TTC549 (cell line): ENCODE results near the gene DUSP6.

Experiments
- FAIRE-seq: peaks from 2 replicates; lab custom pipeline; 2012; peaks lifted over from hg19 to GRCh38; lab: Jason Lieb, UNC

Gene DUSP6

GRCh38 chr12:89373763-89374572 lies 21.7 kb upstream of the DUSP6 start:
- no peak for FAIRE-seq

GRCh38 chr12:89372584-89373370 lies 20.5 kb upstream of the DUSP6 start:
- no peak for FAIRE-seq

- FAIRE-seq = no peak
Observed at GRCh38 chr12:89370850-89371249, 18.5 kb upstream of the DUSP6 start.

- no peak for FAIRE-seq
Observed at GRCh38 chr12:89370421-89370831, 18.1 kb upstream of the DUSP6 start.

- no peak for FAIRE-seq
Observed at GRCh38 chr12:89369166-89369565, 16.9 kb upstream of the DUSP6 start.

- no peak for FAIRE-seq
Observed at GRCh38 chr12:89368391-89368790, 16.1 kb upstream of the DUSP6 start.

DNA sequence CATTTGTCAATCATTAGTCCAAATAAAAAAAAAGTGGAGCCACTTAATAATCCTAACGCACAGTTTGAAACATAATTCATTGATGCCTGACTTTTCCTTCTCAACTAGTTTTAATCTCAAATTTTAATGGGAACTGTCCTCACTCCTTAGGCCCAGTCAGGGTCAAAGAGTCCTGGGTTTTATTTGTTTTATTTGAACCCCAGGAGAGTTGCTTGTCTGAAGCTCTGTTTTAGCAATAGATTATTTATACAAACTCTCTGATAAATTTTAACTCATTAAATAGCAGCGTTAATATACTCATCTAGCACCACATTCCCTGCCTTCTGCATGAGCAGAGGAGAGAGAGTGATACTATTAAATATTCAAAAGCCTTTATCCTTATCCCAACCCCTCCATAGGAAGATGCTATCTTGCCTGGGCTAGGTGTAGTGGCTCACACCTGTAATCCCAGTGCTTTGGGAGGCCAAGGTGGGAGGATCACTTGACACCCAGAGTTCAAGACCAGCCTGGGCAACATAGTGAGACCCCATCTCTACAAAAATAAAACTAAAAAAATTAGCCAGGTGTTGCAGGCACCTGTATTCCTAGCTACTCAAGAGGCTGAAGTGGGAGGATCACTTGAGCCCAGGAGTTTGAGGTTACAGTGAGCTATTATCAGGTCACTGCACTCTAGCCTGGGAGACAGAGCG lies 14.5 kb upstream of the DUSP6 start:
- no peak for FAIRE-seq

GRCh38 chr12:89364631-89365030 lies 12.3 kb upstream of the DUSP6 start:
- FAIRE-seq = no peak

- FAIRE-seq = no peak
Observed at GRCh38 chr12:89364058-89364457, 11.8 kb upstream of the DUSP6 start.

DNA sequence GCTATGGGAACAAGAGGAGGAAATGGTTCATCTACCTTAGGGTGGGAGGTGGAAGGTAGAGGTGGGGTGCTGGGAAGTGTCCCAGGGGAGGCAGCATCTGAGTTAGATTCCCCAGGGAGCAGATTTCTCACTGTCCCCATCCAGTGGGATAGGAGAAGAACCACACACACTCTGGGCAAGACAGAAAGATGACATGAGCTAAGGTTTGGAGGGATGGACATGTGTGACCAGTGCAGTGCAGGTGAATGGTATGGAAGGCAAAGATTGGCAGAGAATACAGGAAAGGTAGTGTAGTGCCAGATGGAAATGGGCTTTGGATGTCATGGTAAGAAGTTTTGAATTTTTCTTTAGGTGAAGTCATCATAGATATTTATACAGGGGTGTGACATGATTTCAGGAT lies 11.3 kb upstream of the DUSP6 start:
- no peak for FAIRE-seq

DNA sequence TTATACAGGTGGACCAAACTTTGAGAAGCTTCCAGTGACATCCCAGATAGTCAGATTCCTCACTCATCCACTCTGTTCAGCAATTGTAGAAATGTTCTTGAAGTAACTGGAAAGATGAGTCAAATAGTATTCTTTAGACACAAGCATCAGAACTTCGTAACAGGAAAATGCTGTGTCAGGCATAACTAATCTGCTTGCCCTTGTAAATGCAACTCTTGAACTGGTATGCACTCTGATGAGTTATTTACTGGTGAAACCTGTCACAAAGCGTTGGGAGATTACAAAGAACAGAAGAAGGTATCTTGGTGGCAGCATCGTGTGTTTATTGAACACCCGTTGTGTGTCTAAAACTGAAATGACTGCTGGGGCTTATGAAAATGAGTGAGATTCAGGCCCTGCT lies 10.8 kb upstream of the DUSP6 start:
- FAIRE-seq = no peak

DNA sequence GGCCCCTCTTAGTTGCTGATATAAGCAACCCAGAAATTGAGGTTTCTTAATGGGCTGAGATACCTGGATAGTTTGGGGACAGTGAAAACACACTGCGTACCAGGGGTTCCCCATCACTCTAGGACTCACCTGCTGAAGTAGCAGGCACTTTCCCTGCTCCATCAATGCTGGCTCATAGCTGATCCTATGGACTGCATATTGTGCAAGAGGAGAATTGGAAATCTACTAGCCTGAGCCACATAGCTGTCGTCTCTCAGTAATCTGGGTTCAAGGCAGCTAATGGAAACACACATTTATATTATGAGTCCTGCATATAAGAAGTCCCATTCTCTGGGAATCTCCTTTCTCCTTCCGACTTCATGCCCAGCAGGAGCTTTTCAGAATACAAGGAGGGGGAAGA lies 7.3 kb upstream of the DUSP6 start:
- FAIRE-seq = no peak

DNA sequence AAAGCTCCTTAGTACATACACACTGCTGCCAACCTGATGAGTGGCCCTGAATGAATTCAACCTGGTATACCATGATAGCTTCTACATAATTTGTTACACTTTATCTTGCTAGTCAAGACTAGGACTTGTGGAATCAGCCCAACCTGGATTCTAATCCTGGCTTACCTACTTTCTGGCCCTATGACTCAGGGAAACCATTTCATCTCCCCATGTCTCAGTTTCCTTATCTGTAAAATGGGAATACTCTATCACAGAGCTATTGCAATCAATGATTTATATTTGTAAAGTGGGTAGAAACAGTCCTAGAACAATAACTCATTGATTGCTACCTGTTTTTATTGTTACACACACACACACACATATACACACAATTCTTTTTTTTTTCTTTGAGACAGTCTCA lies 6.5 kb upstream of the DUSP6 start:
- no peak for FAIRE-seq

DNA sequence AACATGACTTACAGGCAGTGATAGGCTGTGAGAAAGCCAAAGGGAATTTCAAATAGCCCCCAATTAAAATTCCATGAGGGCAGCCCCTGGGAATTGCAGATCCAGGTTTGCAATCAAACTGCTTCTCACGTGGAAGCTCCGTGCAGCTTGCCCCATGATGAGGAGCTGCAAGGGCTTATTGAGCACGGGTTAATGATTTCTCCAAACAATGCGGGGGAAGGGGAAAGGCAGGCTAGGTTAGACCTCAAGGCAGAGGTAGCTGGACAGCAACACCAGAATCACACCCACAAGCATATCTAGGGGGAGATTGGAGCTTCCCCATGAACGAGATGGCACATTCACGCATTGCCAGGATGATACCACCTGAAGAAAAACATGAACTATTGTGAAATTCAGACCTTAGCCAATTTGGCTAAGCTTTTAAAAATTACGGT lies 5.0 kb upstream of the DUSP6 start:
- no peak for FAIRE-seq

- no peak for FAIRE-seq
Observed at GRCh38 chr12:89356069-89356665, 3.9 kb upstream of the DUSP6 start.

- no peak for FAIRE-seq
Observed at GRCh38 chr12:89355243-89356068, 3.2 kb upstream of the DUSP6 start.

DNA sequence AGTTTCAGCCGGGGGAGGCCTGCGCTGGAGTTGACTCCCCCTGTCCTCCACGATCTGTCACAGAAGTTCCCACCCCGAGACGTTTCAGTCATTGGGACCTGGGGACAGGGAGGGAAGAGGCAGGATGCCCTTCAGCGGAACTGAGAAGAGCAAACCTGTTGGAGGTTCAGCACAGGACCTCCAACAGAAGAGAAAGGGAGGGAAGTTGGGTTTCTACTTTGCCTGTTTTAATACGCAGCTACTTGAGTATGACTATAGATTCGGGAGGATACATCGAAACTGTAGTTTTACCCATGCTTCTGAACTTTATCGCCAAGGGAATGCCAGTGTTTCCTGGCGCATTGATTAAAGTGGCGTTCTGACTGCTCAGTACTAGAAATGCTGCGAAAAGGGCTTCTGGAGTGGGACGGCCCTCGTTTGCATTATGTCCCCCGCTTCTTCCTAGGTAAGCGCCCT lies 2.3 kb upstream of the DUSP6 start:
- no peak for FAIRE-seq

DNA sequence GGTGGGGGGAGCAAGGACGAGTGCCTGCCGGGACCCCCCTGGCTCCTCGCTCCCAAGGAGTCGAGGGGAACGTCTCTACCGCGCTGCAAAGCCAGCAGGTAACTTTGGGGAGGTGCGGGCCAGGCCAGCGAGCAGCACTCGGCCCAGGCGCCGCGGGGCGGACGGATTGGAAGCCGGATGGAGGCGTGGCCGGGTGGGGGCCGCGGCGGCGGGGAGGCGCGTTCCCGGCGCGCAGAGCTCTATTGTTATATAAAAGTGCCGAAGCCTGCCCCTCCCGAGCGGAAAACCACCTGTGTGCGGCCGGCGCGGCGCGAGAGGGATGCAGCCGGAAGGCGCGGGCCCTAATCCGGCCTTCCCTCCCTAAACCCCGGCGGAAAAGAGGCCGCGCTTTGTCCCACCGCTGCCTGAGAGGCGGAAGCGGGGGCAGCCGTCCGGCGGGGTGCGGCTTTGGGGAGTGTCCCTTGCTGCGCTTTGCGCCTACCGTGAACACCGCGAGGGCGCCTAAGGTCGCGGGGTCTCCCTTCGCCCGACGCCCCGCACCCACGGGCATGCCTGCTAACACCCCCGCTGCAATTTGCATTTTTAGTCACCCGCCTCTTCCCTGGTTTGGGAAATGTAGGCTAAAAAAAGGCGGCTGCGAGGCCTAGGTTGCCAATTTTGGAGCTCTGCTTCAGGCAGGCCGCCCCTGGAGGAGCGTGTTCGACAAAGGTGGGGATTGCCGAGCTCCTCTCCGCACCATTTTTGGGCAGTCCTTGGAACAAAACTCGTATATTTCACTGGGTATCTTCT lies 1.7 kb upstream of the DUSP6 start:
- FAIRE-seq = no peak

DNA sequence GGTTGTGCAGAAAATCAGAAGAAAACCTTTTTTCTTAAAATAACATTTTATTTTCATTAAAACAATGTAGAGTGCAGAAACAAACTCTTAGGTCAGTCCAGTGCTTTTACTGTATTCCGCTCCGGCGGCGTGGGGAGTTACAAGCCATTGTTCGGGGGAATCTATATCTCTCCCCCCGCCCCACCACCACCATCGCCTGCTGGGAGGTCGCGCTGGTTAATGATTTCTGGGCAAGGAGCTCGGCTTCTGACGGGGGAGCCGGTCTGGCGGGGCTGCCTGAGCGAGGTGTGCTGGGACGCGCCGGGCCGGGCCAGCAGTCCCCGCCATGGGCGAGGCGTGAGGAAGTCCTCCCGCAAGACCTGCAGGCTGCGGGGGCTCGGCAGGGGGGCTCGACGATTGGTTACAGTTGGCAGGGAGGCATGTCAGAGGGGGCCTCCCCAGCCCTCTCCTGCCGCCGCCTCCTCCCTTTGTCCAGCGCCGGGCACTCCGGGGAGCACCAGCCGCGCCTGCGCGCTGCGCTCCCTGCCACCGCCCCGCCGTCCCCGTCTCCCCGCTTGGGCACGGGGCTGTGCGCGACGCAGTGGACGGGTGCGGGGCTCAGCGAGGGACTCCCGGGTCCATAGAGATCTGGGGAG lies 1.0 kb upstream of the DUSP6 start:
- no peak for FAIRE-seq

DNA sequence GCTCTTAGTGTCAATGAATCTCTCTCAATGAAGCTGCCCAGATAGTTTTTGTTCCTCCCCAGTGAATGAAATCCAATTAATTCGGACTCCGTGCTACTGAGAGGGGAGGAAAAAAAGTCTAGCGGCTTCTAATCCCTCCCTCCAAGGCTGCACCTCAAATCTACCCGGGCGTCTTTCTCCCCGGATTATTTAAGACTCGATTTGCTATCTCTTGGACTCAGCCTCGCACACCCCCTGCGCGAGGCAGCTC lies 134 bp downstream of the DUSP6 start:
- no peak for FAIRE-seq
